Midbrain (tissue), 1 donor: Measurements from ENCODE around the gene VCAN.
A peak's percentile ranks its signal among the peaks of the same experiment; 100 is the strongest.
"Not testable (repeated sequence)": the region's sequence is repeated elsewhere in the genome, so short reads cannot be mapped to it uniquely, and the experiment has no call there.

Experiments
- DNase-seq: peaks from one replicate; lab custom pipeline; 2025; lab: John Stamatoyannopoulos, UW

The VCAN gene

DNA sequence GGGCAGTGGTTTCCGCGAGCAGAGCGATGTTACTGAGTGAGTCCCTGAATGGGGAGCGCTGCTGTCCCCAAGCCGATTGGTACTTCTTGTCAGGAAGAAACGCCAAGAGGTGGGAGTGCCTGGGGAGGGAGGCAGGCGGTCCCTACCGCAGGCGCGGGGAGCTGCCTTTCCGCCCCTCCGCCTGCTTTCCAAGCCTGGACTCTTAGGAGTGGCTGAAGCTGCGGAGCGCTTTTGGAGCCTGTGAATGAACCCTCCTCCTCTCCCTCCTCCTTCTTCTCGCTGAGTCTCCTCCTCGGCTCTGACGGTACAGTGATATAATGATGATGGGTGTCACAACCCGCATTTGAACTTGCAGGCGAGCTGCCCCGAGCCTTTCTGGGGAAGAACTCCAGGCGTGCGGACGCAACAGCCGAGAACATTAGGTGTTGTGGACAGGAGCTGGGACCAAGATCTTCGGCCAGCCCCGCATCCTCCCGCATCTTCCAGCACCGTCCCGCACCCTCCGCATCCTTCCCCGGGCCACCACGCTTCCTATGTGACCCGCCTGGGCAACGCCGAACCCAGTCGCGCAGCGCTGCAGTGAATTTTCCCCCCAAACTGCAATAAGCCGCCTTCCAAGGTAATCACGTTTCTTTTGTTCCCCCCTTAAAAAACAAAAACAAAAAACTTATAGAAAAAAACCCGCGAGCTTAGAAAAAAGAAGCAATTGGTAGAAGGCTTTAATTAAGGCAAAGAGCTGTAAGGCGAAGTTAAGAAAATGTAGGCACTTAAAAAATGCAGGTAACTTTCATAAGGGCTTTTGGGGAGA, at the start of gene VCAN:
VCAN (plus strand) TSS at position 340 of the 808 bp plus-strand sequence. CDS start 11,775 bp downstream, outside the sequence.
- DNase-seq = peak; percentile 51

DNA sequence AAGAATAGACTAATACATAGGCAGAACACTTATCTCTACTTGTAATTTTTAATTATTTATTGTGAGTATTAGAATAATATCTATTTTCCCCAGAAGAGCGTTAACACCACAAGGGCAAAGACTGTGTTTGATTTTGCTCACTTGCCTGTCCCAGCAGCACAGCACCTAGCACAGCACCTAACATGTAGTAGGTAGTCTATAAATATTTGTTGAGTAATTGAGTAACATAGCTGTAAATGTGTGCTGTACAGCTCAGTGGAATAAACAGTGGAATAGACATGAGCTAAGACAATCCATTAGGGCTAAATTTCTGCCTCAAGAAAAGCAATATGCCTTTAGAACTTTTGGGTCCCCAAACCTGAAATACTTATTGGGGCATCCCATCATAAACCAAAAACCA, 49.3 kb upstream of the VCAN start:
- no peak for DNase-seq

DNA sequence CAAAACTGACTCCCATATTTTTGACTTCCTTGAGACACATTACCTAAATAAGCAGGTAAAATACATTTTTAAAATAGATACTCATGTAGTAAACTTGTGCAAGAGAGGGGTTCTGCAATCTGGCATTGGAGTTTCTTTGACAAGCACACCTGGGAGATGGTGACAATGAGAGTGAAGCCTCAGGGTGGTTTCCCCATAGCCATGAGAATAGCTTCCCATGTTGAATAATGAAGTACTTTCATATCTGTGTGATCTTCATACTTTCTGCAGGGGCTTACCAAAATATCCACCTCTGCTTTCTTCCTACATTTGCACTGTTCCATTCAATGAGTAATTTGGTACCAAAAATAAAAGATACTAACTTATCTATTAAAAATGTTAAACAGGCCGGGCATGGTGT, 44.7 kb upstream of the VCAN start:
- no peak for DNase-seq

DNA sequence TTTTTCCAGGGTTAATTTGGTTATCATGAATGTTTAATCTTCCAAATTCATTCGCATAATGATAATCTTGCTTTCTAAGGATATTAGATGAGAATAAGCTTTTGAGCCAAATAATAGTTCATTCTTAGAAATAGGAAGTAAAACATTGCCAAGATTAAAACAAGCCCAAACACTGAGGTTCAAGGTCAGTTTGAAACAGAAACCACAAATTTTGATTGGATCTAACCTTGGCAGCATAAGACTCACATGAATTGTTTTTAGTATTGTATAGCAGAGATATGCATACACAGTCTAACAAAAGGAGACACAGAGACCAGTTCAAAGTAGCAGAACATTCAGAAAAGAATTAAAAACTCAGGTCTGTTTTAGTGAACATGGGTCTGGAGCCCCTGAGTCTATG, 43.4 kb upstream of the VCAN start:
- DNase-seq = no peak

DNA sequence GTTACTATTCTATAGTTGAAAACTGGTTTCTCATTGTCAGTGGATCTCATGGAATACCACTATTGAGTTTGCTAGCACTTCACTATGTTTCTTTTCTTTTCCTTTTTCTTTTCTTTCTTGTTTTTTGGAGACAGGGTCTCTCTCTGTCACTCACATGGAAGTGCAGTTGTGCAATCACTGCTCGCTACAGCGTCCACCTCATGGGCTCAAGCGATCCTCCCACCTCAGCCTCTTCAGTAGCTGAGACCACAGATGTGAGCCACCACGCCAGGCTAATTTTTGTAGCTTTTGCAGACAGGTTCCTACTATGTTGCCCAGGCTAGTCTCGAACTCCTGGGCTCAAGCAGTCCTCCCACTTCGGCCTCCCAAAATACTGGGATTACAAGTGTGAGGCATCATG, 42.7 kb upstream of the VCAN start:
- DNase-seq = no peak

DNA sequence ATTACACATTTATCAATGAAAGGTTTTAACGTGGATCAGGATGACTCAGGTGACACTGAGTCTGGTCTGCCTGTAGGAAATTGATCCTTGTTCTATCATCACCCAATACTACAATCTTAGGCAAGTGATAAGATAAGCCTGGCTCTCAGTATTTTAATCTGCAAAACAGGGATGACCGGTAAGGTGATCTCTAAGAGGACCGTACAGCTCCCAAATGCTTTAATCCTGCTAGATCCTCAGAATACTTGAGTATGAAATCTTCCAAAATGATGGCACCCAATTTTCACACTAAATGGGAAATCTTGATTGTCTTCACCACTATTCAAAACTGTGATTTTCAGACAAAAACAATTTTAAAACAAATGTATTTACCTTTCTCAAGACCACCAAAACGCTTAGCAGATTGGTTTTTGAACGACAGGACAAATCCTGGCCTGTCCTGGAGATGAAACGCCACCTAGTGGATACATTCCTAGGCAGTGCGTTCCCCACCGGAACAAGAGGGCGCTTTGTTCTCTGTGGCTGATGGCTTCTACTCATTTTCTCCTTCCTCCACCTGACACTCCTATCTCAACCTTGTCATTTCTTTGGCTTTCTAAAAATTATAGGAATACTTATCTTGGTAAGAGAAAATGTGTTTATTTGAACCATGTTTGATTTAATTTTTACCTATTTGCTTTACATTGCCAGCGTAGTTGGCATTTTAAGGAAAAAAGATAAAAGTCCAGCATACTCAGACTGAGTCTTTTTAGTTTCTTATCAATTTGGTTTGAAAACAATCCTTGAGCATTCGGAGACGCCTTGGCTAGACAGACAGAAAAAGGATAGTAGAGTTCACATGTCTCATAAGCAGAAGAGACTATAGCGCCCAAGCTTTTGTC, 41.2 kb upstream of the VCAN start:
- peak; percentile 73 for DNase-seq

DNA sequence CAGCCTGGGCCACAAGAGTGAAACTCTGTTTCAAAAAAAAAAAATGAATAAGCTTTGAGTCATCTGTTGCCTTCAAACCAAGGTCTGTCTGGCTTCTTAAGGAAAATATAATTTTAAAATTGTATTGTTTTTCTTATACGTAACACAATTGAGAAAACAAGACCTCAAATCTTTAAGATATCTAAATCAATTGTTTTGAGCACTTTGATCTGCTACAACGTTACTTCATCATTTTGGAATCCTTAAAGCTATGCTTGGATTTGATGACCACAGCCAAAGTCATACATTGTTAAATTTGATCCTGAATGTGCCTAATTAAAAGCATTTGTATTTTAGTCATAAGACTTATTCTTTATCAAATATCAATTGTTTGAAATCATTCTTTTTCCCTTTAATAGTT, 37.7 kb upstream of the VCAN start:
- DNase-seq = no peak

DNA sequence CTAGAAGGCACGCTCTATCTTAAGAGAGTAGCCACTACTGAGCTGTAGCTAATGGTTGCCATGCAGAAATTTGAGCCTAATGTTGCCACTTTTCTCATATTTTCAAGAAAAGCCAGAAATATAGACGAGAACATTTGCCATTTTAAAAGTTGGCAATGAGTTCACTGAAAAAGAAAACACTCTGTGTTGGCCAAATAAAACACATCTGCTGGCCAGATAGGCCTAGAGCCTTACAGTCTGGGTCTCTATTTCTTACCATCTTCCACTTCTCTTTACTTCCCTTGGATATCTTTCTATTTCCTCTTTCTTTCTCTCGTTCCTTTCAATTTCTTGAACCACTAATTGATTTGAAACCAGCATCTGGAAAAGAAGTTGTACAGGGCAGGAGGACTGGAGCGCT, 36.6 kb upstream of the VCAN start:
- DNase-seq = no peak

DNA sequence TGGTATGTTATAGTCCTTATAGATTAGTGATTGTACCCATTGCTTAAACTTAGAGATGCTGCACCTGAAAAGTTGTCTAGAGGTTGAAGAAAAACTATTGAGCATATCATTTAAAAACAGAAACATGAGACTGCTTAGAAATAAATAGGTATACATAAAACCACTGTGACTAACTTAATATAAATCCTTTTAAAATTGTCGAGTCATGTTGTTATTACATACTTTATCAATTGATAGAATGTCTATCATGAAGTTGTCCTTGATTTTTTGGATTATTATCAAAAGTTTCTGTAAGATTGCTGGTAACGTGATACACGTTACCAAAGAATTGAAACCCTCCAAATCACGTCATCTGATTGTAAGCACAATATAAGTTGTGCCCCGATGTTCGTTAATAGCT, 35.3 kb upstream of the VCAN start:
- no peak for DNase-seq

DNA sequence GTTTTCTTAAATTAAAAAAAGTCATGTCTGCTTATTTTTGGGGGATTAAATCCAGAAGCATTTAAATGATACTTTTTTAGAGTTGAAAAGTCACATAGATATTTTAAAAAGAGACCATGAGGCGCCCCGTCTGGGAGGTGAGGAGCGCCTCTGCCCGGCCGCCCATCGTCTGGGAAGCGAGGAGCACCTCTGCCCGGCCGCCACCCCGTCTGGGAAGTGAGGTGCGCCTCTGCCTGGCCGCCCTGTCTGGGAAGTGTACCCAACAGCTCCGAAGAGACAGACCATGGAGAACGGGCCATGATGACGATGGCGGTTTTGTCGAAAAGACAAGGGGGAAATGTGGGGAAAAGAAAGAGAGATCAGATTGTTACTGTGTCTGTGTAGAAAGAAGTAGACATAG, 33.8 kb upstream of the VCAN start:
- DNase-seq = not testable (repeated sequence)

DNA sequence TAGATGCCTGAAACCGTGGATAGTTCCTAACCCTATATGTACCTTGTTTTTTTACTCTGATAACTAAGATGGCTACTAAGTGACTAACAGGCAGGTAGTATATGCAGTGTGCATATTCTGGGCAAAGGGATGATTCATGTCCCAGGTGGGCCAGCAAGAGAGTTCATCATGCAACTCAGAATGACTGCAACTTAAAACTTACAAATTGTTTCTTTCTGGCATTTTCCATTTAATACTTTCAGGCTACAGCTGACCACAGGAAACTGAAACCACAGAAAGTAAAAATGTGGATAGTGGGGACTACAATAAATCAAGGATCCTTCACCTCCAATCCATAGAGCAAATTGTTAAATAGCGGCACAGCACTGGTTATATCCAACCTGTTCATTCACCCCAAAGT, 30.7 kb upstream of the VCAN start:
- no peak for DNase-seq

DNA sequence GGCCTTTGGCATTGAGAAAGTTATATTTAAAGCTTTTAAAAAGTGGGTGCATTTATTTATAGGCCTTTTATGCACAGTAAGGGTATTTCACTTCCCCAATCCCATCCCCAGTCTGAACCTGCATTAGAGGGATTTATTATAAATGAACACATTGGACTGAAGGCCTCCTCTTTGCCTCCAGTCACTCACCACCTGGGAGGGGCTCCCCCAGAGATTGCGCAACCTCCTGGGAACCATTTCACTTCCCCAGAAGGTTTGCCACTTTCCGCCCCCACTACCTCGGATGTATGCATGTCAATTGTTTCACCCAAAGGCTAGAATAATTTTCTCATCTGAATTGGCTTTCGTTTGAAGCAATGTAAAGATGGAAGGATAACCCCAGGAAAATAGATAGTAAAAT, 29.8 kb upstream of the VCAN start:
- DNase-seq = no peak

DNA sequence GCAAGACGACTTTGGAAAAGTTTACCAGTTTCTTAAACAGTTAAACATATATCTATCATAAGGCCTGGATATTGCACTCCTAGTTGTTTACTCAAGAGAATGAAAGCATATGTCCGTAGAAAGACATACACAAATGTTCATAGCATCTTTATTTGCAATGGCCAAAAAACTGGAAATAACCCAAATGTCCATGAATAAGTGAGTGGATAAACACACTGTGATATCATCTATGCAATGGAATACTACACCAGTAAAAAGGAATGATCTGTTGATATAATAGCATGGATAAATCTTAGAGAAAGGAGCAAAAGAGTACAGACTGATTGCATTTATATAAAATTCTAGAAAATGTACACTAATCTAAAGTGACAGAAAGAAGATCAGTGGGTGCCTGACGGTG, 28.0 kb upstream of the VCAN start:
- no peak for DNase-seq

DNA sequence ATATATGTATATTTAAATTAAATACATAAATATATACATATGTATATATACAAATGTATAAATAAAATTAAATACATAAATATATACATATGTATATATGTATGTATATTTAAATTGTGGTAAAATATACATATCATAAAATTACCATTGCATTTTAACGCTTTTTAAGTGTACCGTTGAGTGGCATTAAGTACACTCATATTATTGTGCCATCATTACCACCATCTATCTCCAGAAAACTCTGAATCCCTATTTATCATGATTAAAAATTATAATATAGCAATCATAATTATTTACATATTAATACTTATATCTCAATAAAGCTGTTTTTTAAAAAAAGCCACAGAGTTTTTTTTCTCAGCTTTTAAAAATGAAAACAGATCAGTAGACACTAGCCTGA, 27.1 kb upstream of the VCAN start:
- DNase-seq = no peak

DNA sequence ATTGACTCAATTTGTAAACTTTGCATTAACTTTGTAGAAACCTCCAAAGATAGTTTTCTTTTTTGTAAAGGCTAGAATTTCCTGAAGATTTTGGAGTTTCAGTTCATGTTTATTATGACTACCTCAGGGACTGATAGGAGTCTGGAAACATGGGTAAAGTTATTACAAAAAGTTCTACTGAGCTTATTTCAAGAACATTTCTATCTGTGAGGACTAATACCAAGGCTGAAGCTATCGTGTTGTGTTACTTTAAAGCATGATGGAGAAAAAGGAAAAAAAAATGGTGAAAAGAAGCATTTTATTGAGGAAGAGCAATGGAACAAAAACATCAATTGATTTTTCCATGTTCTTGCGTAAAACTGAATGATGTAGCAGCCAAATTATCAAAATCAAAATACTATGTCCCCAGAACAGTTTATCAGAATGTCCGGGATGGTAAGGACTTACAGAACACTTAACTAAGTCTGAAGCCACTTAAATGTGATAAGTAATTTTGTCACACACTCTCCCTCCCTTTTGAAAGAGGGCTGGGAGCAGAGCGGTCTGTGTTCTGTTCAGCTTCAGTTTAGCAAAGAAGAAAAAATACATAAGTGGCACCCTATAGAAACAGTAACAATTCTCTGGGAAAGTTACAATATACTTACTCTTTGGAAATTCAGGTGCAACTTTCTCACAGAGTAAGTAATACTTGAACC, 25.1 kb upstream of the VCAN start:
- no peak for DNase-seq

DNA sequence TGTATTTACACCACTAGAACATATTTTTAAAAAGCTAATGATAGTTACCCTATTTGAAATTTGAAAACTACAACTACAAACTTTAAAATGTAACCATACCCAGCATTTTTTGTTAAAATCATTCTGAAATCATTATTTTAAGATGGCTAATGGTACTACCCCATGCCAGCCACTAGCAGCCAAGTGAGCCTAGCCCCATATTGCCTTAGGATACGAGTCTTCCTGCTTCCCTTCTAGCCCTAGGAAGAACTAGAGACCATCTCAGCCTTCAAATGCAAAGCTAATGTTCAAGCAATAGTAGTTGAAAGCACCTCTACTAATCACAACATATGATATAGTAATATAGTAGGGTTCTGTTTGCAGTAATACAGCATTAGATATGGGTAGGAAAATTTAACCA, 24.0 kb upstream of the VCAN start:
- DNase-seq = no peak

DNA sequence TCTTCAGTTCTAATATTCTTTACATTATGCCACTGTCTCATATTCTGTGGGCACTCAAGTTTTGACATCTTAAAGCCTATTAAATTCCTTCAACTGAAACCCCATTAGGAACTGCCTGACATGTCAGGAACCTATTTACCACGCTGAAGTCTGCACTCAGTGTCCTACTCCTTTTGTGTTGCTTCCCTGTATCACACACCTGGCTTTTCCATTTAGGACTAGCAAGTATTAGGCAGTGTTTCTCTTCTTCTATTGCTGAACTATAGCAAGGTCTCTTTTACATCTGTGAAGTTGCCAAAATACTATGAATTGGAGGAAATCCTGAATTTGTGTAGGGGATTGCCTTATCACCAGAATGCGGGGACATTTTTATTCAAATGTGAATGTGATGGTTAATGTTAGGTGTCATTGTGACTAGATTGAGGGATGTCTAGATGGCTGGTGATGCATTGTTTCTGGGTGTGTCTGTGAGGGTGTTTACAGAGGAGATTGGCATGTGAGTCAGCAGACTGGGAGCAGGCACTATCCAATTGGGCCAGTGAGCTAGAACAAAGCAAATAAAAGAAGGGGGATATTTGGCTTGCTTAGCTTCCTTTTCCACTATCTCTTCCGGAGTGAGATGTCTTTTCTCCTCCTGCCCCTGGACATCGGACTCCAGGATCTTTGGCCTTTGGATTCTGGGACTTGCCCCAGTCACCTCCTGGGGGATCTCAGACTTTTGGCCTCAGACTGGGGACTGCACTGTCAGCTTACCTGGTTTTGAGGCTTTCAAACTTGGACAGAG, 21.2 kb upstream of the VCAN start:
- no peak for DNase-seq

DNA sequence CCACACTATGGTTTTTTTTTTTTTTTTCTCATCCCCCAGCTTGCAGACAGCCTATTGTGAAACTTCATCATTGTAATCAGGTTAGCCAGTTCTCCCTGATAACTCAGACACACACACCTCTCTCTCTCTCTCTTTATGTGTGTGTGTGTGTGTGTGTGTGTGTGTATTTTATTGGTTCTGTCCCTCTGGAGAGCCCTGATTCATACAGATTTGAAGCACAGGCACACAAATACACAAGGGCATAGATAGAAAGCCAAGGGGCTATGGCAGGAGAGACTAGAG, 20.6 kb upstream of the VCAN start:
- DNase-seq = no peak

DNA sequence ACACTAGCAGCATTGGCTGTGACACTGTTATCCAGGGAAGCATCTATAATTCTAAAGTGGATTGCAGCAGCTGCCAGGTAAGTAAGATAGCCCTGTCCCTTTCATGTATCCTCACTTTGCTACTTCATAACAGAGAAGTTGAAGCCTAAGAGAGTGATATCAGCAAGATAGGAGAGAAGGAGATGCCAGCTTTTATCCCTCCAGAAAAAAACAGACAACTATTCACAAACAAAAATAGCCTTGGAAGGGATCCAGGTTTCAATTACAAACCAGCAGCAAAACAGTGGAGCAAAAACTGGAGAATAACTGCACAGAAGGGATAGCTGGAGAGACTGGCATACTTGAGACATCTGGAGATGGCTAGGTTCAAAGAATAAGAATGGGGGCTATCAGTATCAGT, 19.6 kb upstream of the VCAN start:
- DNase-seq = no peak

DNA sequence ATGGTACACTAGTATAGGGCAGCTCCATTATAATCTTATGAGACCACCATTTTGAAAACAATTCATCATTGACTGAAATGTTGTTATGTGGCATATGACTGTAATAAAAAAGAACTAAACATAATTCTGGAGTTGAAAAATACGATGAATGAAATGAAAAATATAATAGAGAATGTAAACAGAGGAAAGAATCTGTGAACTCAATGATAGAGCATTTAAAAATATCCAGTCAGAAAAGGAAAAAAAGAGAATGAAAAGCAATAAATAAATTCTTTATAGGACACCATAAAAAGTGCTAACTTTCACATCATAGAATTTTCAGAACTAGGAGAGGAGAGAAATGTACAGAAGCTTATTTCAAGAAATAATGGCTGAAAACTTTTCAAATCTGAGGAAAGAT, 17.6 kb upstream of the VCAN start:
- DNase-seq = no peak

DNA sequence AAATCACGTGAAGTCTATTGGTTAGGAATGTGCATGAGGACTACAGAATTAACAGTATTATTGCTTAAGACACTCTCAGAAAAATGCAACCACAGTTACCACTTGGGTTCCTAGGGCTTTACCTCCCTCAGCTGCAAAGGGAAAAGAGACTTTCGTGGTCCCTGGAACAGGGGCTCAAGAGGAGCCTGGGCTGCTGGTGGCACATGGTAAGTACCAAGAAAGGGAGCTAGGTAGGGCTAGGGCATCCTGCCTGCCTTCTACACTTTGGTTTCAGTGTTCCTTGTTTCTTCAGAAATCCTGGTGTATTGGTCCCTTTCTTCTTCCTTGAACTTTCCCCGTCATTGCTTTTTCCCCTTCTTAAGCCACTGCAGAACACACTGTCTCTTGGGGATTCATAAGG, 7.3 kb upstream of the VCAN start:
- no peak for DNase-seq

DNA sequence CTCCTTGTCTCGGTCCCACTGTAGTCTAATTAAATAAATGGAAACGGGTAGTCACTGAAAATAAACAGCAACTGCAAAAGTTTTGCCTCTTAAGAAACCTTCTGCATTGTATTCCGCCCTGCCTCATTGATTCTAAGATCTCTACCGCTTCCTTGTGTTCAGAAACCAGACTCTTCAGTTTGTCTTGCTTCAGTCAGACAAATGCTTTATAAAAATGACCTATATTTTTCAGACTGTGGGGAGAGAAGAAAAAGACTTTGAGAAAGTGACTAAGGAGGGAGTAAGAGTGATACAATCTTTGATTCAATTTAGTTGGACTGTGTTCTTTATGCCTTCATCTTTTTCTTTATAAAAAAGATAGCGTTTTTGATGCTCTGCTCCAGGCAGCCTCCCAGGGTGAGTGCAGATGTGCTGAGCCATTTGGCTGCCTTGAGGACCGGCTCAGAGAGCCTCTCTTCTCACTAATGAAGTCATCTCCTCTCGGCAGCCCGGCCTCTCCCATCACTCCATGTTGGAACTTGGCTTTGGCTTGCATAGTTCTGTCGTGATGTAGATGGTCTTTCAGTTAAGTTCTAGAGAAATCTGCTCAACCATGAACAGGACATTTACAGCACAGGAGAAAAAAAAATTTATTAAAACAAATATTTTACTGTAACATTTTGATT, 4.0 kb upstream of the VCAN start:
- no peak for DNase-seq
